ENCODE data around the gene HCRTR1.

The HCRTR1 gene

GRCh38 chr1:31667065-31667785 lies 49.7 kb downstream of the HCRTR1 start:
- no peak for DNase-seq (ENCODE audit: low spot score)

- DNase-seq (ENCODE audit: low spot score): no peak
Observed at GRCh38 chr1:31668303-31668883, 50.9 kb downstream of the HCRTR1 start.

- no peak for DNase-seq (ENCODE audit: low spot score)
Observed at GRCh38 chr1:31669433-31669785, 51.9 kb downstream of the HCRTR1 start.

- DNase-seq (ENCODE audit: low spot score): no peak
Observed at GRCh38 chr1:31669786-31670592, 52.5 kb downstream of the HCRTR1 start.

GRCh38 chr1:31670593-31670964 lies 53.1 kb downstream of the HCRTR1 start:
- no peak for DNase-seq (ENCODE audit: low spot score)

- DNase-seq (ENCODE audit: low spot score): no peak
Observed at GRCh38 chr1:31671147-31671546, 53.7 kb downstream of the HCRTR1 start.

GRCh38 chr1:31671561-31672201 lies 54.2 kb downstream of the HCRTR1 start:
- no peak for DNase-seq (ENCODE audit: low spot score)

GRCh38 chr1:31672986-31673385 lies 55.5 kb downstream of the HCRTR1 start:
- no peak for DNase-seq (ENCODE audit: low spot score)

- no peak for DNase-seq (ENCODE audit: low spot score)
Observed at GRCh38 chr1:31673433-31673832, 55.9 kb downstream of the HCRTR1 start.

GRCh38 chr1:31674626-31675025 lies 57.1 kb downstream of the HCRTR1 start:
- DNase-seq (ENCODE audit: low spot score): no peak

GRCh38 chr1:31675161-31675560 lies 57.7 kb downstream of the HCRTR1 start:
- DNase-seq (ENCODE audit: low spot score): no peak

GRCh38 chr1:31675756-31676155 lies 58.3 kb downstream of the HCRTR1 start:
- DNase-seq (ENCODE audit: low spot score): no peak

Data from ecto neural progenitor cell (in vitro differentiated cells).